ENCODE measurements around the gene AATF. TPM values are rescaled to one million over a fixed set of nuclear protein-coding genes. Genes with fewer than 3 reads are reported as not detected.

Gene AATF
- polyA plus RNA-seq, 1 donor from 2014 or later: 12.7 TPM

- Histone ChIP-seq H3K36me3 (ENCODE audit: insufficient read depth, low read length) (no peaks in the 10 kb centered on the region), H3K27ac (ENCODE audit: low read length) (no peak overlapping the region), H4K20me1 (ENCODE audit: insufficient read depth) (no peaks in the 10 kb centered on the region), H3K27me3 (ENCODE audit: insufficient read depth, low read depth, low read length) (no peaks in the 10 kb centered on the region), H3K4me3 (ENCODE audit: low read length) (no peak overlapping the region), H3K9me3 (ENCODE audit: low read length) (no peaks in the 10 kb centered on the region), H3K9me2 (ENCODE audit: insufficient read depth, low read length) (no peaks in the 10 kb centered on the region), H3K4me2 (ENCODE audit: low read length) (no peak overlapping the region), H2AFZ (ENCODE audit: low read depth, low read length) (no peak overlapping the region), H3K79me2 (replicated peaks; ENCODE audit: insufficient read depth, low read length) (no peaks in the 10 kb centered on the region), H3K9ac (ENCODE audit: low read length) (no peak overlapping the region), H3F3A (ENCODE audit: insufficient read depth, low read length, poor library complexity, severe bottlenecking) (no peaks in the 10 kb centered on the region)
- TF ChIP-seq MXI1 (conservative IDR thresholded peaks at IDR 0.05; ENCODE audit: poor library complexity, severe bottlenecking) (no peak), TAF1 (IDR thresholded peaks at IDR 0.05; ENCODE audit: low read depth) (no peak), CTCF (IDR thresholded peaks at IDR 0.05; ENCODE audit: poor library complexity, severe bottlenecking) (no peak), EP300 (conservative IDR thresholded peaks at IDR 0.05; ENCODE audit: poor library complexity, severe bottlenecking) (no peak), RAD21 (conservative IDR thresholded peaks at IDR 0.05) (no peak), EZH2 (IDR thresholded peaks at IDR 0.05; ENCODE audit: borderline replicate concordance, insufficient read depth, low read length, poor library complexity, severe bottlenecking) (no peak), REST (IDR thresholded peaks at IDR 0.05; ENCODE audit: borderline replicate concordance) (no peak), SMC3 (conservative IDR thresholded peaks at IDR 0.05; ENCODE audit: poor library complexity) (no peak), POLR2AphosphoS5 (IDR thresholded peaks at IDR 0.05) (no peak)
Measured at GRCh38 chr17:37103231-37103630, 154.5 kb downstream of the AATF start.

GRCh38 chr17:37106049-37106448 lies 157.3 kb downstream of the AATF start:
- Histone ChIP-seq H3K36me3 (ENCODE audit: insufficient read depth, low read length) (no peaks in the 10 kb centered on the region), H3K9ac (ENCODE audit: low read length) (no peak overlapping the region), H3K27me3 (ENCODE audit: insufficient read depth, low read depth, low read length) (no peaks in the 10 kb centered on the region), H3K9me2 (ENCODE audit: insufficient read depth, low read length) (no peaks in the 10 kb centered on the region), H4K20me1 (ENCODE audit: insufficient read depth) (no peaks in the 10 kb centered on the region), H3K9me3 (ENCODE audit: low read length) (no peaks in the 10 kb centered on the region), H3K27ac (ENCODE audit: low read length) (no peak overlapping the region), H2AFZ (ENCODE audit: low read depth, low read length) (no peak overlapping the region), H3K4me2 (ENCODE audit: low read length) (no peak overlapping the region), H3K4me3 (ENCODE audit: low read length) (no peak overlapping the region), H3F3A (ENCODE audit: insufficient read depth, low read length, poor library complexity, severe bottlenecking) (no peaks in the 10 kb centered on the region), H3K79me2 (replicated peaks; ENCODE audit: insufficient read depth, low read length) (no peaks in the 10 kb centered on the region)
- TF ChIP-seq CTCF (IDR thresholded peaks at IDR 0.05; ENCODE audit: poor library complexity, severe bottlenecking): no peak
- no peak for TF ChIP-seq RAD21 (conservative IDR thresholded peaks at IDR 0.05)
- no peak for TF ChIP-seq TAF1 (IDR thresholded peaks at IDR 0.05; ENCODE audit: low read depth)
- no peak for TF ChIP-seq EZH2 (IDR thresholded peaks at IDR 0.05; ENCODE audit: borderline replicate concordance, insufficient read depth, low read length, poor library complexity, severe bottlenecking)
- TF ChIP-seq POLR2AphosphoS5 (IDR thresholded peaks at IDR 0.05): no peak
- TF ChIP-seq EP300 (conservative IDR thresholded peaks at IDR 0.05; ENCODE audit: poor library complexity, severe bottlenecking): no peak
- TF ChIP-seq MXI1 (conservative IDR thresholded peaks at IDR 0.05; ENCODE audit: poor library complexity, severe bottlenecking): no peak
- TF ChIP-seq REST (IDR thresholded peaks at IDR 0.05; ENCODE audit: borderline replicate concordance): no peak
- TF ChIP-seq SMC3 (conservative IDR thresholded peaks at IDR 0.05; ENCODE audit: poor library complexity): no peak
